ENCODE measurements around the gene EML4. TPM values are rescaled to one million over a fixed set of nuclear protein-coding genes. Genes with fewer than 3 reads are reported as not detected.

EML4 gene
- total RNA-seq, 1 donor = 88.1 TPM

- no peak for TF ChIP-seq CTCF (IDR thresholded peaks at IDR 0.05; ENCODE audit: insufficient read depth, low read depth, low read length)
- no peak overlapping the region for H3K4me3 ChIP-seq (ENCODE audit: low read depth, low read length)
- peak; percentile 96 for DNase-seq (ENCODE audit: low read depth)
These were observed 30.8 kb upstream of the EML4 start for GRCh38 chr2:42138163-42139015.

GRCh38 chr2:42139101-42139500, 30.1 kb upstream of the EML4 start:
- no peak for TF ChIP-seq CTCF (IDR thresholded peaks at IDR 0.05; ENCODE audit: insufficient read depth, low read depth, low read length)
- no peak for DNase-seq (ENCODE audit: low read depth)
- H3K4me3 ChIP-seq (ENCODE audit: low read depth, low read length) = no peak overlapping the region

- TF ChIP-seq CTCF (IDR thresholded peaks at IDR 0.05; ENCODE audit: insufficient read depth, low read depth, low read length) = no peak
- no peak overlapping the region for H3K4me3 ChIP-seq (ENCODE audit: low read depth, low read length)
- DNase-seq (ENCODE audit: low read depth) = no peak
These were observed 28.7 kb upstream of the EML4 start for GRCh38 chr2:42140496-42140895.

GRCh38 chr2:42141687-42142546, 27.2 kb upstream of the EML4 start:
- peak overlapping the region; percentile 24 for H3K4me3 ChIP-seq (ENCODE audit: low read depth, low read length)
- no peak for TF ChIP-seq CTCF (IDR thresholded peaks at IDR 0.05; ENCODE audit: insufficient read depth, low read depth, low read length)
- DNase-seq (ENCODE audit: low read depth) = peak; percentile 89

GRCh38 chr2:42142547-42143184, 26.5 kb upstream of the EML4 start:
- TF ChIP-seq CTCF (IDR thresholded peaks at IDR 0.05; ENCODE audit: insufficient read depth, low read depth, low read length) = no peak
- no peak overlapping the region for H3K4me3 ChIP-seq (ENCODE audit: low read depth, low read length)
- peak; percentile 42 for DNase-seq (ENCODE audit: low read depth)

GRCh38 chr2:42147641-42148274, 21.4 kb upstream of the EML4 start:
- DNase-seq (ENCODE audit: low read depth) = peak; percentile 90
- no peak for TF ChIP-seq CTCF (IDR thresholded peaks at IDR 0.05; ENCODE audit: insufficient read depth, low read depth, low read length)

More at GRCh38 chr2:42147641-42148274, 21.4 kb upstream of the EML4 start:
- no peak overlapping the region for H3K4me3 ChIP-seq (ENCODE audit: low read depth, low read length)
